Liver (tissue), 3 donors: ENCODE results near the gene SPSB2.

Experiments
- ATF3 ChIP-seq: IDR thresholded peaks from 2 replicates; pipeline ENCODE4 v1.6.1; 2016; ENCODE audit warnings: antibody characterized with exemption
- CTCF ChIP-seq: fragments of 150-350 bp; IDR thresholded peaks from 2 replicates; pipeline ENCODE4 v1.5.1; 2017; ENCODE audit warnings: improper control_type of control experiment, low read depth, low read length; ENCODE audit not compliant: missing input control
- EGR1 ChIP-seq, 2 donors: IDR thresholded peaks; 2 replicates each; pipeline ENCODE4 v1.6.1; 2016 to 2018; ENCODE audit warnings: antibody characterized with exemption in 2 of 2, low read depth in 2 of 2
- FOXA1 ChIP-seq: IDR thresholded peaks from 2 replicates; pipeline ENCODE4 v1.6.1; 2016; ENCODE audit warnings: antibody characterized with exemption
- FOXA2 ChIP-seq: IDR thresholded peaks from 2 replicates; pipeline ENCODE4 v1.6.1; 2016; ENCODE audit warnings: antibody characterized with exemption
- GABPA ChIP-seq, 2 donors: IDR thresholded peaks in 1 of 2; conservative IDR thresholded peaks in 1 of 2; 2 replicates each; pipeline ENCODE4 v1.6.1; 2016; ENCODE audit warnings: antibody characterized with exemption in 2 of 2, mild to moderate bottlenecking in 1 of 2, moderate library complexity in 1 of 2
- HNF4A ChIP-seq, 2 donors: conservative IDR thresholded peaks; 2 replicates each; pipeline ENCODE4 v1.6.1; 2016; ENCODE audit warnings: antibody characterized with exemption in 2 of 2, mild to moderate bottlenecking in 2 of 2
- MAX ChIP-seq: IDR thresholded peaks from 2 replicates; pipeline ENCODE4 v1.6.1; 2016; ENCODE audit warnings: antibody characterized with exemption
- RAD21 ChIP-seq, 2 donors: IDR thresholded peaks; 2 replicates each; pipeline ENCODE4 v1.6.1; 2016; ENCODE audit warnings: antibody characterized with exemption in 2 of 2, mild to moderate bottlenecking in 2 of 2
- RXRA ChIP-seq, 2 donors: IDR thresholded peaks; 2 replicates each; pipeline ENCODE4 v1.6.1; 2017 to 2018; ENCODE audit warnings: antibody characterized with exemption in 2 of 2, mild to moderate bottlenecking in 1 of 2
- SP1 ChIP-seq: IDR thresholded peaks from 2 replicates; pipeline ENCODE4 v1.6.1; 2018; ENCODE audit warnings: antibody characterized with exemption, mild to moderate bottlenecking
- TAF1 ChIP-seq: conservative IDR thresholded peaks from 2 replicates; pipeline ENCODE4 v1.6.1; 2016; ENCODE audit warnings: antibody characterized with exemption, mild to moderate bottlenecking
- YY1 ChIP-seq: IDR thresholded peaks from 2 replicates; pipeline ENCODE4 v1.6.1; 2016; ENCODE audit warnings: antibody characterized with exemption, mild to moderate bottlenecking
- TF ChIP-seq, protein P1 (sequence below): IDR thresholded peaks from 2 replicates; pipeline ENCODE4 v1.6.1; 2016; ENCODE audit warnings: antibody characterized with exemption, mild to moderate bottlenecking
- donor health status: healthy.
- donor health status: healthy.

DNA sequence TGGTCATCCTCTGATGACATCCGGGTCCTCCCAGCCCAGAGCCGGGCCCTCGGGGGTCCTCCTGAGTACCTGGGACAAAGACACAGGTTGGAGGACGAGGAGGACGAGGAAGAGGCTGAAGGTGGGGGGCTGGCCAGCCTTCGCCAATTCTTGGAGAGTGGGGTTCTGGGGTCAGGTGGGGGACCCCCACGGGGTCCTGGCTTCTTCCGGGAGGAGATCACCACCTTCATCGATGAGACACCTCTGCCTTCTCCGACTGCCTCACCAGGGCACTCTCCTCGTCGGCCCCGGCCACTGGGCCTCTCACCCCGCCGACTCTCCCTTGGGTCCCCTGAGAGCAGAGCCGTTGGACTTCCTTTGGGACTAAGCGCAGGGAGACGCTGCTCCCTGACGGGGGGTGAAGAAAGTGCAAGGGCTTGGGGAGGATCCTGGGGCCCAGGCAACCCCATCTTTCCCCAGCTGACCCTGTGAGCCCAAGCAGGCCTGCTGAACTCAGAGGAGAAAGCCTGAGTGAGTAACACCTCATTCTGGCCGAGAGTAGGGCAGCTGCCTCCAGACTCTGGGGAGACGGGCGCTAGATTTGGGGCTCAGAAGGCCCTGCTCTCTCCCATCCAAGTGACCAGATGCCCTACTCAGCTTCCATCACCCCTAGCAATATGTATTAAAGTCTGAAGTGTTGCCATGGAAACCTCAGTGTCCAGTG is 46.2 kb downstream of the SPSB2 start:
- TF ChIP-seq CTCF: no peak
- no peak for TF ChIP-seq RAD21 (IDR thresholded peaks at IDR 0.05)
- no peak for TF ChIP-seq RXRA (IDR thresholded peaks at IDR 0.05)
- TF ChIP-seq GABPA (IDR thresholded peaks at IDR 0.05 in 1 of 2, conservative IDR thresholded peaks at IDR 0.05 in 1 of 2): no peak
- TF ChIP-seq HNF4A (conservative IDR thresholded peaks at IDR 0.05): no peak
- no peak for TF ChIP-seq ATF3
- TF ChIP-seq TAF1: no peak
- no peak for TF ChIP-seq MAX
- TF ChIP-seq, protein P1, sequence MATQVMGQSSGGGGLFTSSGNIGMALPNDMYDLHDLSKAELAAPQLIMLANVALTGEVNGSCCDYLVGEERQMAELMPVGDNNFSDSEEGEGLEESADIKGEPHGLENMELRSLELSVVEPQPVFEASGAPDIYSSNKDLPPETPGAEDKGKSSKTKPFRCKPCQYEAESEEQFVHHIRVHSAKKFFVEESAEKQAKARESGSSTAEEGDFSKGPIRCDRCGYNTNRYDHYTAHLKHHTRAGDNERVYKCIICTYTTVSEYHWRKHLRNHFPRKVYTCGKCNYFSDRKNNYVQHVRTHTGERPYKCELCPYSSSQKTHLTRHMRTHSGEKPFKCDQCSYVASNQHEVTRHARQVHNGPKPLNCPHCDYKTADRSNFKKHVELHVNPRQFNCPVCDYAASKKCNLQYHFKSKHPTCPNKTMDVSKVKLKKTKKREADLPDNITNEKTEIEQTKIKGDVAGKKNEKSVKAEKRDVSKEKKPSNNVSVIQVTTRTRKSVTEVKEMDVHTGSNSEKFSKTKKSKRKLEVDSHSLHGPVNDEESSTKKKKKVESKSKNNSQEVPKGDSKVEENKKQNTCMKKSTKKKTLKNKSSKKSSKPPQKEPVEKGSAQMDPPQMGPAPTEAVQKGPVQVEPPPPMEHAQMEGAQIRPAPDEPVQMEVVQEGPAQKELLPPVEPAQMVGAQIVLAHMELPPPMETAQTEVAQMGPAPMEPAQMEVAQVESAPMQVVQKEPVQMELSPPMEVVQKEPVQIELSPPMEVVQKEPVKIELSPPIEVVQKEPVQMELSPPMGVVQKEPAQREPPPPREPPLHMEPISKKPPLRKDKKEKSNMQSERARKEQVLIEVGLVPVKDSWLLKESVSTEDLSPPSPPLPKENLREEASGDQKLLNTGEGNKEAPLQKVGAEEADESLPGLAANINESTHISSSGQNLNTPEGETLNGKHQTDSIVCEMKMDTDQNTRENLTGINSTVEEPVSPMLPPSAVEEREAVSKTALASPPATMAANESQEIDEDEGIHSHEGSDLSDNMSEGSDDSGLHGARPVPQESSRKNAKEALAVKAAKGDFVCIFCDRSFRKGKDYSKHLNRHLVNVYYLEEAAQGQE: no peak
- TF ChIP-seq SP1: no peak
- TF ChIP-seq YY1: no peak
- no peak for TF ChIP-seq FOXA2
- TF ChIP-seq EGR1 (IDR thresholded peaks at IDR 0.05; ENCODE audit: low read depth in 2 of 2): no peak
- no peak for TF ChIP-seq FOXA1
